Neuronal stem cell (in vitro differentiated cells): ENCODE measurements around the gene MAGIX.

Source experiments
- DNase-seq: peaks from one replicate; pipeline ENCODE4 v3.0.0-alpha.2; 2013; ENCODE audit warnings: low spot score
- H2AFZ ChIP-seq: one replicate; pipeline ENCODE4 v1.6.1; 2013; ENCODE audit warnings: mild to moderate bottlenecking, low read length, inconsistent platforms
- H2AK5ac ChIP-seq: 2 replicates; pipeline ENCODE4 v1.6.1; 2013; ENCODE audit warnings: low read depth, mild to moderate bottlenecking, inconsistent platforms, low read length, moderate library complexity, mixed read lengths
- H2BK120ac ChIP-seq: 2 replicates; pipeline ENCODE4 v1.6.1; 2013; ENCODE audit warnings: low read depth, mild to moderate bottlenecking, inconsistent platforms, low read length, moderate library complexity, mixed read lengths
- H2BK12ac ChIP-seq: one replicate; pipeline ENCODE4 v1.6.1; 2013; ENCODE audit warnings: low read length, inconsistent platforms
- H2BK15ac ChIP-seq: 2 replicates; pipeline ENCODE4 v1.6.1; 2013; ENCODE audit warnings: mild to moderate bottlenecking, low read length, inconsistent platforms, mixed read lengths
- H2BK5ac ChIP-seq: one replicate; pipeline ENCODE4 v1.6.1; 2013; ENCODE audit warnings: inconsistent platforms, mild to moderate bottlenecking, low read length, moderate library complexity
- H3K14ac ChIP-seq: one replicate; pipeline ENCODE4 v1.6.1; 2013; ENCODE audit warnings: low read length, inconsistent platforms
- H3K18ac ChIP-seq: 2 replicates; pipeline ENCODE4 v1.6.1; 2013; ENCODE audit warnings: low read length, inconsistent platforms
- H3K23ac ChIP-seq: 2 replicates; pipeline ENCODE4 v1.6.1; 2013; ENCODE audit warnings: low read depth, mild to moderate bottlenecking, mixed read lengths, low read length, inconsistent platforms; ENCODE audit not compliant: poor library complexity
- H3K27ac ChIP-seq: replicated peaks from 3 replicates; pipeline ENCODE4 v1.5.1; 2013; ENCODE audit warnings: low read length, inconsistent platforms
- H3K27me3 ChIP-seq, 3 experiments: 2 replicates each; pipeline ENCODE4 v1.6.1; 2013; ENCODE audit warnings: low read length in 3 of 3, mild to moderate bottlenecking in 2 of 3, inconsistent platforms in 1 of 3, low read depth in 1 of 3, mixed read lengths in 1 of 3, moderate library complexity in 1 of 3; ENCODE audit not compliant: control insufficient read depth in 3 of 3, insufficient read depth in 3 of 3
- H3K36me3 ChIP-seq, 2 donors: replicated peaks in 1 of 2; 2 replicates each; pipeline ENCODE4 v1.6.1; 2013; ENCODE audit warnings: low read length in 2 of 2; ENCODE audit not compliant: control insufficient read depth in 2 of 2, insufficient read depth in 2 of 2
- H3K4ac ChIP-seq: 2 replicates; pipeline ENCODE4 v1.6.1; 2013; ENCODE audit warnings: inconsistent platforms, mild to moderate bottlenecking, low read length, moderate library complexity
- H3K4me1 ChIP-seq, 2 donors: 1 replicate in 1 of 2; 2 replicates in 1 of 2; pipeline ENCODE4 v1.6.1; 2013; ENCODE audit warnings: low read length in 2 of 2, low read depth in 1 of 2; ENCODE audit not compliant: control insufficient read depth in 2 of 2, insufficient read depth in 1 of 2
- H3K4me2 ChIP-seq: one replicate; pipeline ENCODE4 v1.6.1; 2013; ENCODE audit warnings: mild to moderate bottlenecking, low read length, inconsistent platforms; ENCODE audit not compliant: insufficient read depth, poor library complexity, severe bottlenecking
- H3K4me3 ChIP-seq, 2 donors: 2 replicates each; pipeline ENCODE4 v1.5.1; 2013; ENCODE audit warnings: low read length in 2 of 2, mild to moderate bottlenecking in 2 of 2, inconsistent platforms in 1 of 2, moderate library complexity in 1 of 2
- H3K79me1 ChIP-seq: one replicate; pipeline ENCODE4 v1.6.1; 2013; ENCODE audit warnings: low read depth, mild to moderate bottlenecking, inconsistent platforms, low read length, moderate library complexity
- H3K9ac ChIP-seq: one replicate; pipeline ENCODE4 v1.6.1; 2013; ENCODE audit warnings: mild to moderate bottlenecking, low read depth, low read length, inconsistent platforms; ENCODE audit not compliant: poor library complexity
- H3K9me3 ChIP-seq, 2 donors: replicated peaks in 1 of 2; 2 replicates each; pipeline versions ENCODE3 to v1.6.1; 2013; ENCODE audit warnings: low read length in 2 of 2, mild to moderate bottlenecking in 2 of 2, inconsistent platforms in 1 of 2, low read depth in 1 of 2, mixed read lengths in 1 of 2, moderate library complexity in 1 of 2; ENCODE audit not compliant: control insufficient read depth in 2 of 2, insufficient read depth in 1 of 2
- H4K8ac ChIP-seq: one replicate; pipeline ENCODE4 v1.6.1; 2013; ENCODE audit warnings: low read depth, mild to moderate bottlenecking, inconsistent platforms, low read length, moderate library complexity
- H4K91ac ChIP-seq: one replicate; pipeline ENCODE4 v1.6.1; 2013; ENCODE audit warnings: low read length, low read depth, mild to moderate bottlenecking, inconsistent platforms; ENCODE audit not compliant: poor library complexity
- WGBS, 2 donors: extraction: QIAGEN DNeasy Blood & Tissue Kit; methylation state at CpG; one replicate each; pipeline ENCODE4 v1.1.7; 2013; ENCODE audit warnings: missing lambda C conversion rate in 2 of 2, mixed read lengths in 1 of 2; ENCODE audit not compliant: insufficient read length in 2 of 2, insufficient replicate concordance in 1 of 2; ENCODE audit errors: extremely low coverage in 2 of 2; 5-methylcytosine and 5-hydroxymethylcytosine counted together

Gene MAGIX

DNA sequence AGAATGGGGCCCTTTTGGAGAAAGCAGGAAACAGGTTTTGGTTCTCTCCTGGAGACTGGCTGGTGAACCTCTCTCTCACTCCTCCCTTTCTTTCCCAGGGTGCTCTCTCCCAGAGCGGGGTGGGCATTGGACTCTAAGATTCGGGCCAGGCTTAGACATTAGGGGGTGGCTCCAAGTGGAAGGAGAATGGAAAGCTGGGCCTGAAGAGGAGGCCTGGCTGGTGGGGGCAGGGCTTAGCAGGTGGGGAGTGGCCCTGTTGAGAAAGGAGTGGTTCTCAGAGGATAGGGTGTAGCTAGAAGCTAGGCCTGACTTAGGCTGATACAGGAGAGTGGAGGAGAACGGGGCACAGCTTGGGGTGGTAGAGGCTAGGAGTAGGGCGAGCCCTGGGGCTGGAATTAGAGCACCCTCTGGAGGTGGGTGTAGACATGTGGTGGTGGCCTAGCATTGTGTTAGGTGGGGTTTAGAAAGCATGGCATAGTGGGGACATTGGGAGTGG is 14.8 kb downstream of the MAGIX start:
- Histone ChIP-seq H4K8ac (no peak overlapping the region), H2BK15ac (no peak overlapping the region), H3K36me3 (no peaks in the 10 kb centered on the region), H2AFZ (no peak overlapping the region), H3K23ac (no peak overlapping the region), H2BK120ac (no peak overlapping the region), H3K9me3 (no peaks in the 10 kb centered on the region), H2AK5ac (no peak overlapping the region), H3K4ac (no peak overlapping the region), H3K14ac (no peak overlapping the region), H4K91ac (no peak overlapping the region), H2BK5ac (no peak overlapping the region), H3K27ac (no peak overlapping the region), H3K4me2 (no peak overlapping the region), H2BK12ac (no peak overlapping the region), H3K18ac (no peak overlapping the region), H3K9ac (no peak overlapping the region), H3K4me1 (no peaks in the 10 kb centered on the region), H3K4me3 (no peak overlapping the region), H3K79me1 (no peaks in the 10 kb centered on the region), H3K27me3 (peaks cover 0 to 22% (median 10%) of the 10 kb centered on the region in 3 experiments)
- no peak for DNase-seq
- WGBS, 2 donors, result no CpG with 5 or more reads among the region's 4 CpGs

GRCh38 chrX:49177873-49178480 is 15.4 kb downstream of the MAGIX start:
- Histone ChIP-seq H4K91ac (no peak overlapping the region), H2AFZ (no peak overlapping the region), H2BK12ac (no peak overlapping the region), H3K4me2 (no peak overlapping the region), H3K9me3 (no peaks in the 10 kb centered on the region), H2BK5ac (no peak overlapping the region), H3K23ac (no peak overlapping the region), H3K27me3 (peaks cover 0 to 16% (median 4%) of the 10 kb centered on the region in 3 experiments), H3K14ac (no peak overlapping the region), H2AK5ac (no peak overlapping the region), H3K79me1 (no peaks in the 10 kb centered on the region), H3K4ac (no peak overlapping the region), H3K36me3 (no peaks in the 10 kb centered on the region), H3K27ac (no peak overlapping the region), H3K18ac (no peak overlapping the region), H3K9ac (no peak overlapping the region), H2BK15ac (no peak overlapping the region), H4K8ac (no peak overlapping the region), H3K4me3 (no peak overlapping the region), H2BK120ac (no peak overlapping the region), H3K4me1 (no peaks in the 10 kb centered on the region)
- no CpG with 5 or more reads among the region's 23 CpGs for WGBS, 2 donors
- DNase-seq, result no peak

DNA sequence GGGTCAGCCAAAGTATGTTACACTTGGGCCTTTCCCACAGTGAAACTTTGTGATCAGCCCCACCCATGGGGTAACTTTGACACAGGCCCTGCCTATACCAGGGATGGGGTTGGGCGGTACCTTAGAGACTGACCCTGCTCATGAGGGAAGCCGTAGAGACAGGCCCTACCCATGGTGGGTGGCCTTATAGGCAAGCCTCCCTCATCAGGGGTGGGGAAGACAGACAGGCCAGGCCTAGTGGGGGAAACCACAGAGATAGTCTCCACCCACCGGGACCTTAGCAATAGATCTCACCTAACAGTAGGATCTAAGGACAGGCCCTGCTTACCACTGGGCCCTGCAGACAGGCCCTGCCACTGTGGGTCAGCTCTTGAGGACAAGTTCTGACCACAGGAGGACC is 16.0 kb downstream of the MAGIX start:
- no peaks in the 10 kb centered on the region for H3K36me3 ChIP-seq
- no peak for DNase-seq
- no CpG with 5 or more reads among the region's 3 CpGs for WGBS, 2 donors

GRCh38 chrX:49179358-49179757 is 16.8 kb downstream of the MAGIX start:
- Histone ChIP-seq H3K18ac (no peak overlapping the region), H2AFZ (no peak overlapping the region), H2BK5ac (no peak overlapping the region), H3K14ac (no peak overlapping the region), H4K8ac (no peak overlapping the region), H3K79me1 (no peaks in the 10 kb centered on the region), H3K36me3 (no peaks in the 10 kb centered on the region), H2AK5ac (no peak overlapping the region), H2BK15ac (no peak overlapping the region), H3K9ac (no peak overlapping the region), H3K27ac (no peak overlapping the region), H4K91ac (no peak overlapping the region), H3K4me3 (no peak overlapping the region), H3K23ac (peak overlapping the region; percentile 65), H2BK12ac (no peak overlapping the region), H3K9me3 (no peaks in the 10 kb centered on the region), H3K4me2 (no peak overlapping the region), H2BK120ac (no peak overlapping the region), H3K4me1 (peaks cover 0 to 1% of the 10 kb centered on the region in 2 donors), H3K27me3 (peaks cover 0 to 5% (median 0%) of the 10 kb centered on the region in 3 experiments), H3K4ac (no peak overlapping the region)
- WGBS, 2 donors, result no CpG with 5 or more reads among the region's 2 CpGs
- DNase-seq, result no peak

More for the DNA sequence above, 16.0 kb downstream of the MAGIX start:
- Histone ChIP-seq H3K79me1 (no peaks in the 10 kb centered on the region), H3K27me3 (peaks cover 0 to 11% (median 0%) of the 10 kb centered on the region in 3 experiments), H2BK120ac (no peak overlapping the region), H3K18ac (no peak overlapping the region), H2BK12ac (no peak overlapping the region), H3K23ac (no peak overlapping the region), H3K4ac (no peak overlapping the region), H2AFZ (no peak overlapping the region), H3K27ac (no peak overlapping the region), H3K14ac (no peak overlapping the region), H4K8ac (no peak overlapping the region), H3K4me3 (no peak overlapping the region), H4K91ac (no peak overlapping the region), H3K9ac (no peak overlapping the region), H3K4me2 (no peak overlapping the region), H3K4me1 (no peaks in the 10 kb centered on the region), H2AK5ac (no peak overlapping the region), H2BK5ac (no peak overlapping the region), H3K9me3 (no peaks in the 10 kb centered on the region), H2BK15ac (no peak overlapping the region)
